ENCODE measurements around the gene CLEC20A.

The CLEC20A gene

DNA sequence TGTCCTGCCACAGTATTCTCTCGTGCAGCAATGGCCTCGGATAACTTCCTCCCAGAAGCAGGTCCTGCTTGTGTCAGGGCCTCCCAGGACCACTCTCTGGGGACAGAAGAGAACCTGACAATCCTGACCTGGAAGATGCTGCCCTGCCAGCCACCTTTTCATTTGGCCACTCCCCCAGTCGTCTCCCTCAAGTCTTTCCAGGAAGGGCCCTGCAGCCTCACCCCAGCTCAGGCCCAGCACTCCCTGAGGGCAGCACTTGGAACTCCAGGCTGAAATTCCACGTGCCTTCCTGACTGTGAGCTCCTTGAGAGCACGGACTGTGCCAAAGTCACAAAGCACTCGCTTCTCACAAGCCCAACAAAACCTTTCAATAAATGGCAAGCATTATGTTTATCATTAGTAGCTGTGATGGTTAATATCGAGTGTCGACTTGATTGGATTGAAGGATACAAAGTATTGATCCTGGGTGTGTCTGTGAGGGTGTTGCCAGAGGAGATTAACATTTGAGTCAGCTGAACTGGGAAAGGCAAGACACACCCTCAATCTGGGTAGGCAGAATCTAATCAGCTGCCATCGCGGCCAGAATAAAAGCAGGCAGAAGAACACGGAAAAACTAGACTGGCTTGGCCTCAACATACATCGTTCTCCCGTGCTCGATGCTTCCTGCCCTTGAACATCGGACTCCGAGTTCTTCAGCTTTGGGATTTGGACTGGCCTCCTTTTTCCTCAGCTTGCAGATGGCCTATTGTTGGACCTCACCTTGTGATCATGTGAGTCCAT lies 2.3 kb upstream of the CLEC20A start:
- no peak for TF ChIP-seq RAD21 (IDR thresholded peaks at IDR 0.05; ENCODE audit: low read depth)
- TF ChIP-seq TAF1 (IDR thresholded peaks at IDR 0.05; ENCODE audit: low read depth), result no peak
- no peak for TF ChIP-seq ZBTB7A (IDR thresholded peaks at IDR 0.05; ENCODE audit: low read depth)
- TF ChIP-seq, protein P1, sequence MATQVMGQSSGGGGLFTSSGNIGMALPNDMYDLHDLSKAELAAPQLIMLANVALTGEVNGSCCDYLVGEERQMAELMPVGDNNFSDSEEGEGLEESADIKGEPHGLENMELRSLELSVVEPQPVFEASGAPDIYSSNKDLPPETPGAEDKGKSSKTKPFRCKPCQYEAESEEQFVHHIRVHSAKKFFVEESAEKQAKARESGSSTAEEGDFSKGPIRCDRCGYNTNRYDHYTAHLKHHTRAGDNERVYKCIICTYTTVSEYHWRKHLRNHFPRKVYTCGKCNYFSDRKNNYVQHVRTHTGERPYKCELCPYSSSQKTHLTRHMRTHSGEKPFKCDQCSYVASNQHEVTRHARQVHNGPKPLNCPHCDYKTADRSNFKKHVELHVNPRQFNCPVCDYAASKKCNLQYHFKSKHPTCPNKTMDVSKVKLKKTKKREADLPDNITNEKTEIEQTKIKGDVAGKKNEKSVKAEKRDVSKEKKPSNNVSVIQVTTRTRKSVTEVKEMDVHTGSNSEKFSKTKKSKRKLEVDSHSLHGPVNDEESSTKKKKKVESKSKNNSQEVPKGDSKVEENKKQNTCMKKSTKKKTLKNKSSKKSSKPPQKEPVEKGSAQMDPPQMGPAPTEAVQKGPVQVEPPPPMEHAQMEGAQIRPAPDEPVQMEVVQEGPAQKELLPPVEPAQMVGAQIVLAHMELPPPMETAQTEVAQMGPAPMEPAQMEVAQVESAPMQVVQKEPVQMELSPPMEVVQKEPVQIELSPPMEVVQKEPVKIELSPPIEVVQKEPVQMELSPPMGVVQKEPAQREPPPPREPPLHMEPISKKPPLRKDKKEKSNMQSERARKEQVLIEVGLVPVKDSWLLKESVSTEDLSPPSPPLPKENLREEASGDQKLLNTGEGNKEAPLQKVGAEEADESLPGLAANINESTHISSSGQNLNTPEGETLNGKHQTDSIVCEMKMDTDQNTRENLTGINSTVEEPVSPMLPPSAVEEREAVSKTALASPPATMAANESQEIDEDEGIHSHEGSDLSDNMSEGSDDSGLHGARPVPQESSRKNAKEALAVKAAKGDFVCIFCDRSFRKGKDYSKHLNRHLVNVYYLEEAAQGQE (IDR thresholded peaks at IDR 0.05; ENCODE audit: low read depth), result no peak
- no peak for TF ChIP-seq TCF12 (IDR thresholded peaks at IDR 0.05; ENCODE audit: low read depth)
- TF ChIP-seq FOXM1 (IDR thresholded peaks at IDR 0.05; ENCODE audit: borderline replicate concordance, low read depth), result no peak
- no peak for TF ChIP-seq CREB1 (IDR thresholded peaks at IDR 0.05; ENCODE audit: low read depth)
- TF ChIP-seq TEAD4 (IDR thresholded peaks at IDR 0.05), result no peak
- no peak for TF ChIP-seq EP300 (IDR thresholded peaks at IDR 0.05; ENCODE audit: borderline replicate concordance)
- no peak for TF ChIP-seq YY1 (IDR thresholded peaks at IDR 0.05; ENCODE audit: low read depth)
- TF ChIP-seq, protein P2, sequence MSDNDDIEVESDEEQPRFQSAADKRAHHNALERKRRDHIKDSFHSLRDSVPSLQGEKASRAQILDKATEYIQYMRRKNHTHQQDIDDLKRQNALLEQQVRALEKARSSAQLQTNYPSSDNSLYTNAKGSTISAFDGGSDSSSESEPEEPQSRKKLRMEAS (IDR thresholded peaks at IDR 0.05), result no peak
- TF ChIP-seq USF1 (IDR thresholded peaks at IDR 0.05), result no peak
- no peak for TF ChIP-seq CEBPB (IDR thresholded peaks at IDR 0.05)
- no peak for TF ChIP-seq EGR1 (IDR thresholded peaks at IDR 0.05)

GRCh38 chr1:178497903-178498478 lies 1.2 kb upstream of the CLEC20A start:
- TF ChIP-seq YY1 (IDR thresholded peaks at IDR 0.05; ENCODE audit: low read depth), result no peak
- TF ChIP-seq CREB1 (IDR thresholded peaks at IDR 0.05; ENCODE audit: low read depth), result no peak
- TF ChIP-seq, protein P1 (IDR thresholded peaks at IDR 0.05; ENCODE audit: low read depth), result no peak
- TF ChIP-seq RAD21 (IDR thresholded peaks at IDR 0.05; ENCODE audit: low read depth), result no peak
- no peak for TF ChIP-seq CEBPB (IDR thresholded peaks at IDR 0.05)
- no peak for TF ChIP-seq USF1 (IDR thresholded peaks at IDR 0.05)
- TF ChIP-seq FOXM1 (IDR thresholded peaks at IDR 0.05; ENCODE audit: borderline replicate concordance, low read depth), result no peak
- no peak for TF ChIP-seq EGR1 (IDR thresholded peaks at IDR 0.05)
- no peak for TF ChIP-seq TAF1 (IDR thresholded peaks at IDR 0.05; ENCODE audit: low read depth)
- TF ChIP-seq, protein P2 (IDR thresholded peaks at IDR 0.05), result no peak
- no peak for TF ChIP-seq NFIC (IDR thresholded peaks at IDR 0.05)
- TF ChIP-seq TEAD4 (IDR thresholded peaks at IDR 0.05), result no peak
- no peak for TF ChIP-seq EP300 (IDR thresholded peaks at IDR 0.05; ENCODE audit: borderline replicate concordance)

DNA sequence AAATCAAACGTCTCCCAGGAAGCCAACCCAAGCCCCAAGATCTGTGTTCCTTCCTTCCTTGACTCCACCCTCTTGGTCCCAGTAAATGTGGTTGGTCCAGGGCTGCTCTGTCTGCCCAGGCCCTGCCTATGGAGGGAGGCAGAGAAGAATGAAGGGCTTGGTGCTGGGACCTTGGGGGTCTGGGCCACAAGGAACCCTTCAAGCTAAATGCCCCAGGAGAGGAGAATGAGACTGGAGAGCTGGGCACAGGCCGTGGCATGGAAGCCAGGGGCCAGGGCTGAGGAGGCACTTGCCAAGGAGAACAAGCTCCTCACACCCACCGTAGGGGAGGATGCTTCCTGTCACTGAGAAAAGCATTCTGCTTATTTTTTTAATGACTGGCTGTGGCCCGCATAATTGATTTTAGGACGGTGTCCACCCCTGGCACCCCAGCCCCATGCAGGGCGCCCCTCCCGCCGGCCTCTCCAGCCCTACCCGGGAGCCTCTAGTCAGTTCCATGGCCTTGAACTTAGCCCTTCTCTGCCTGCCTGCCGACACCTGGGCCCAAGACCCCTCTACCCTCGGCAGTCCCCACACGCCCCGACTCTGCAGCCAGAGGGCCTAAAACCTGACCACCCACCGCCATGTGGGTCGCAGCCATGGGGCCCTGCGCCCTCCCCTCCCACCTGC lies 889 bp downstream of the CLEC20A start:
- TF ChIP-seq EGR1 (IDR thresholded peaks at IDR 0.05) (no peak), CREB1 (IDR thresholded peaks at IDR 0.05; ENCODE audit: low read depth) (no peak)

- TF ChIP-seq EGR1 (IDR thresholded peaks at IDR 0.05), result no peak
- TF ChIP-seq FOXM1 (IDR thresholded peaks at IDR 0.05; ENCODE audit: borderline replicate concordance, low read depth), result no peak
These were observed 1.6 kb downstream of the CLEC20A start for GRCh38 chr1:178495158-178495557.

GRCh38 chr1:178494569-178494971 lies 2.2 kb downstream of the CLEC20A start:
- TF ChIP-seq CREB1 (IDR thresholded peaks at IDR 0.05; ENCODE audit: low read depth) (no peak), TAF1 (IDR thresholded peaks at IDR 0.05; ENCODE audit: low read depth) (no peak), TEAD4 (IDR thresholded peaks at IDR 0.05) (no peak), USF1 (IDR thresholded peaks at IDR 0.05) (no peak), NFIC (IDR thresholded peaks at IDR 0.05) (no peak), EP300 (IDR thresholded peaks at IDR 0.05; ENCODE audit: borderline replicate concordance) (no peak), FOXM1 (IDR thresholded peaks at IDR 0.05; ENCODE audit: borderline replicate concordance, low read depth) (no peak), ZBTB7A (IDR thresholded peaks at IDR 0.05; ENCODE audit: low read depth) (no peak), CEBPB (IDR thresholded peaks at IDR 0.05) (no peak), RAD21 (IDR thresholded peaks at IDR 0.05; ENCODE audit: low read depth) (no peak), EGR1 (IDR thresholded peaks at IDR 0.05) (no peak), YY1 (IDR thresholded peaks at IDR 0.05; ENCODE audit: low read depth) (no peak), TCF12 (IDR thresholded peaks at IDR 0.05; ENCODE audit: low read depth) (no peak)
- TF ChIP-seq, protein P1 (IDR thresholded peaks at IDR 0.05; ENCODE audit: low read depth), result no peak
- TF ChIP-seq, protein P2 (IDR thresholded peaks at IDR 0.05), result no peak
